ENCODE results near the gene ELF5. TPM values are rescaled to one million over a fixed set of nuclear protein-coding genes. Genes with fewer than 3 reads are reported as not detected.

Gene ELF5
- total RNA-seq, 1 donor from 2014 or later, result not detected

DNA sequence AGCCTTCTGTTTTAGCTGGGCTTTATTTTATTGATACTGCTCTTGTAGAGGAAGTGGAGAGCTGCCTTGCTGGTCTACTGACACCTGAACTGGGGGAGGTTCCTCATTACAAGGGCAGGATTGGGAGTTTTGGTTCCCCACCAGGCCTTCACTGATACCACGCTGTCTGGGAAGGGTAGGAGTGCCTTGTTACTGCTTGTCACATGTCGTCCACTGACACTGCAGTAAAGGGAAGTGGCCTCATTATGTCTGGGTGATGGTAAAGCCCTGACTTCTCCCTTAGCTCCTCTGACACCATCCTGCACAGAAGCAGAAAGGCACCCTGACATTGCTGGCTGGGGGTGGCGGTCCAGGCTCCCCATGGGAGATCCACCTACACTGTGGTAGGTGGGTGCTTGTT is 38.7 kb upstream of the ELF5 start:
- H3K4me3 ChIP-seq, result no peak overlapping the region
- no peaks in the 10 kb centered on the region for H3K9me3 ChIP-seq
- no peaks in the 10 kb centered on the region for H3K36me3 ChIP-seq
- intact Hi-C loops (cut with DNase I), result no loop called here
- no peaks in the 10 kb centered on the region for H3K27me3 ChIP-seq
- no peak for DNase-seq (ENCODE audit: low spot score in 2 of 2)
- H3K4me1 ChIP-seq, result no peaks in the 10 kb centered on the region
- TF ChIP-seq, protein P1, sequence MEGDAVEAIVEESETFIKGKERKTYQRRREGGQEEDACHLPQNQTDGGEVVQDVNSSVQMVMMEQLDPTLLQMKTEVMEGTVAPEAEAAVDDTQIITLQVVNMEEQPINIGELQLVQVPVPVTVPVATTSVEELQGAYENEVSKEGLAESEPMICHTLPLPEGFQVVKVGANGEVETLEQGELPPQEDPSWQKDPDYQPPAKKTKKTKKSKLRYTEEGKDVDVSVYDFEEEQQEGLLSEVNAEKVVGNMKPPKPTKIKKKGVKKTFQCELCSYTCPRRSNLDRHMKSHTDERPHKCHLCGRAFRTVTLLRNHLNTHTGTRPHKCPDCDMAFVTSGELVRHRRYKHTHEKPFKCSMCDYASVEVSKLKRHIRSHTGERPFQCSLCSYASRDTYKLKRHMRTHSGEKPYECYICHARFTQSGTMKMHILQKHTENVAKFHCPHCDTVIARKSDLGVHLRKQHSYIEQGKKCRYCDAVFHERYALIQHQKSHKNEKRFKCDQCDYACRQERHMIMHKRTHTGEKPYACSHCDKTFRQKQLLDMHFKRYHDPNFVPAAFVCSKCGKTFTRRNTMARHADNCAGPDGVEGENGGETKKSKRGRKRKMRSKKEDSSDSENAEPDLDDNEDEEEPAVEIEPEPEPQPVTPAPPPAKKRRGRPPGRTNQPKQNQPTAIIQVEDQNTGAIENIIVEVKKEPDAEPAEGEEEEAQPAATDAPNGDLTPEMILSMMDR (IDR thresholded peaks at IDR 0.05), result no peak
- no peak overlapping the region for H3K27ac ChIP-seq

DNA sequence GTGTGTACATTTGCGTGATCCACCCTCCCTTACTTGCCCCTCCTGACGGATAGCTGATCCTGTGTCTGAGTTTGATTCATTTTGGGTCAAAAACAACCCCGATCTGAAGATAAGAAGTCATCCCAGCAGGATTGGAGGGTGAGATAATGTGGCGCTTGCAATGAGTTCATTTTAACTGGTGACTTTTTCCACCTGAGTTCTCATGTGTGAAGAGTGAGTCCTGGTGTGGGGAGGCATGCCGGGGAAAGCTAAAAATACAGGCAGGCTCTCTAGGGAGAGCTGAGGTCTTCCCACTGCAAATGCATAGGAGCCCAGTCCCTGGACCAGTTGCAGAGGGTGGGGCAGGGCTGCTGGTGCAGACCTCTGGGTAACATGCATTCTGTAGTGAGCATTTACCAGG is 35.7 kb upstream of the ELF5 start:
- Histone ChIP-seq H3K4me3 (no peak overlapping the region), H3K4me1 (no peaks in the 10 kb centered on the region), H3K27me3 (no peaks in the 10 kb centered on the region), H3K9me3 (no peaks in the 10 kb centered on the region), H3K36me3 (no peaks in the 10 kb centered on the region), H3K27ac (no peak overlapping the region)
- intact Hi-C loops (cut with DNase I), result no loop called here
- no peak for DNase-seq (ENCODE audit: low spot score in 2 of 2)
- TF ChIP-seq, protein P1 (IDR thresholded peaks at IDR 0.05), result no peak

DNA sequence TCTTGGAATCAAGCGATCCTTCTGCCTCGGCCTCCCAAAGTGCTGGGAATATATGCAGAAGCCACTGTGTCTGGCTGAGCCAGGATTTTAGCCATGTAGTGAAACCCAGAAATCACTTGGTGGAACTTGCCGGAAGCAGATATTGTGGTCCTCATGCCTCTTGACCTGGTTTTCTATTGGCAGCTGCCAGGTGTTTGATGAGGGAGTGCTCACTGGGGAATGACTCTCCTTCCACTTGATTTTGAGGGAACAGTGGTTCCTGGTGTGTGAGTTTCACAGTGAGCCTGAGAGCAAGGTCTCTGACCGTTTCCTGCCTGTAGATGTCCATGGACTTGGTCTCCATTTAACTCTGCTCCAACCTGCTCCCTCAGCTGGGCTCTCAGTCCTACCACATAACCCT is 34.7 kb upstream of the ELF5 start:
- no peaks in the 10 kb centered on the region for H3K36me3 ChIP-seq
- no peak overlapping the region for H3K27ac ChIP-seq
- TF ChIP-seq, protein P1 (IDR thresholded peaks at IDR 0.05), result no peak
- intact Hi-C loops (cut with DNase I), result no loop called here
- no peak for DNase-seq (ENCODE audit: low spot score in 2 of 2)
- no peaks in the 10 kb centered on the region for H3K9me3 ChIP-seq
- no peaks in the 10 kb centered on the region for H3K27me3 ChIP-seq
- no peak overlapping the region for H3K4me3 ChIP-seq
- H3K4me1 ChIP-seq, result no peaks in the 10 kb centered on the region

DNA sequence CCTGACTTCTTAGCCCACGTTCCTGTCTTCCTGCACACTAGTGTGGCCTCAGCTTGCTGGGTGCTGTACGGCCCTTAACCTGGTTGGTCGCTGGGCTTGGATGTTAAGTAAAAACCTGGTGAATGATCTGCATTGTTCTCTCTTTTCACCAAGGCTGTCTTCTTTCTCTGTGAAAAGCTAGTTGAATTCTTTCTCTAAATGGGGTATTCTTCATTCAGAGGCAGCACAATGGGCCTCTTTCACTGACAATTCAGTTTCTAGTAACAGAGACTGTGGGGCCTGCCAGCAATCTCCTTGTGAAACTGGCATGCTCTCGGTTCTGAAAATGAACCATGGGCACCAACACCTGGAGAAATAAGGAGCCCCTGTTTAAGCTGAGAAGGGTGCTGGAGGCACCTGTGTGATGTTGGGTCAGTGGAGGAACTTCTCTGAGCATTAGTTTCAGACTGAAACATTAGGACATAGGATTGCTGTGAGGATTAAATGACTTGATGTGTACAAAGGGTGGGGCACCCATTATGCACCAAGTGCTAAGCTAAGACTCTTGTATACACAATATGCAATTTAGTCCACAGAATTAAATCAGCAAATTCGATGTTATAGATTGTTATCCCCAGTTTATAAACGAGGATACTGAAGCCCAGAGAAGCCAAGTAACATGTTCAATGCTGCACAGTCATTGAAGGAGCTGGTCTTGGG is 33.1 kb upstream of the ELF5 start:
- intact Hi-C loops (cut with DNase I), result no loop called here
- DNase-seq (ENCODE audit: low spot score in 2 of 2), result no peak
- Histone ChIP-seq H3K36me3 (no peaks in the 10 kb centered on the region), H3K9me3 (no peaks in the 10 kb centered on the region), H3K27ac (no peak overlapping the region), H3K27me3 (no peaks in the 10 kb centered on the region), H3K4me1 (no peaks in the 10 kb centered on the region), H3K4me3 (no peak overlapping the region)
- TF ChIP-seq, protein P1 (IDR thresholded peaks at IDR 0.05), result no peak

DNA sequence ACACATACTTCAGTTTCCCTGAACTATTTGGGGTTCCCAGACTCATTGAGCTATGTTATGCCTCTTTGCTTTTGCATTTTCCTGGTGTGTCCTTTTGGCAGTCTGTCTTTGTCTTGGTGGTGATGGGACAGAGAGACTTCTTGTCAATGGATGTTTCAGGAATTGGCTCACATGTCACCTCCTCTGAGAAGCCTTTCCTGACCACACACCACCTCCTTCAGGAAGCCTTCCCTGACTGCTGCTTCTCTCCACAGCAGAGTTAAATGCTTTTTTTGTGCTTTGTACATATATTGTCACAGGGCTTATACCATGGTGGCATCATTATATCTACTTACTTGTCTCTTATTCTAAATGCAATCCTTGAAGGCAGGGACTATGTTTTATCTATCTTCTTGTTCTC is 28.5 kb upstream of the ELF5 start:
- TF ChIP-seq, protein P1 (IDR thresholded peaks at IDR 0.05), result no peak
- H3K36me3 ChIP-seq, result no peaks in the 10 kb centered on the region
- intact Hi-C loops (cut with DNase I), result no loop called here
- H3K4me1 ChIP-seq, result no peaks in the 10 kb centered on the region
- DNase-seq (ENCODE audit: low spot score in 2 of 2), result no peak
- H3K27ac ChIP-seq, result no peak overlapping the region
- no peaks in the 10 kb centered on the region for H3K9me3 ChIP-seq
- no peaks in the 10 kb centered on the region for H3K27me3 ChIP-seq
- H3K4me3 ChIP-seq, result no peak overlapping the region

DNA sequence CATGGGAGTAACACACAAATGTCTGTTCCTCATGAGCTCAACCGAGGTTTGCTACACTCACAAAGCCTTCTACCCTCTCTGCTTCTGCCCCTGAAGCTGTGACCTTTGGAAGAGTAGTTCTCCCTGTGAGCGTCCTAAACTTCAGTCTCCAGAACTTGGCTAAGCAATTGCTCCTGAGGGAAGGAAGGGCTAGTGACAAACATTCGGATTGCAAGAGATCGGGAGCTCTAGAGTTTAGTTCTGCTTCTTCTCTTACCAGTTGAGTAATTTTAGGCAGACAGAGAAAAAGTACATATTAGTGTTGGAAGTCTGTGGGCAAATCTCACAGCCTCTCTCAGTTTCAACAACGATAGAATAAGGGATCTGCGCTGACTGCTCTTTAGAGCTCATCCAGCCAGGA is 27.3 kb upstream of the ELF5 start:
- H3K4me3 ChIP-seq, result no peak overlapping the region
- H3K36me3 ChIP-seq, result no peaks in the 10 kb centered on the region
- no peak for DNase-seq (ENCODE audit: low spot score in 2 of 2)

More for the DNA sequence above, 27.3 kb upstream of the ELF5 start:
- no peaks in the 10 kb centered on the region for H3K9me3 ChIP-seq
- H3K4me1 ChIP-seq, result no peaks in the 10 kb centered on the region
- H3K27me3 ChIP-seq, result no peaks in the 10 kb centered on the region
- TF ChIP-seq, protein P1 (IDR thresholded peaks at IDR 0.05), result no peak
- no peak overlapping the region for H3K27ac ChIP-seq
- intact Hi-C loops (cut with DNase I), result no loop called here

Data from ascending aorta (tissue), 2 donors.